Activated CD4-positive, alpha-beta T cell treated with anti-CD3 and anti-CD28 coated beads for 36 hours (primary cell): ENCODE data around the gene VSIG10L2. TPM values are rescaled to one million over a fixed set of nuclear protein-coding genes. Genes with fewer than 3 reads are reported as not detected.
A peak's percentile ranks its signal among the peaks of the same experiment; 100 is the strongest.

ENCODE experiments used
- ATAC-seq: fragments of 200-7000 bp; cut with Tn5 transposase; one replicate; pipeline ENCODE4 v1.10.0; 2021; ENCODE audit warnings: mild to moderate bottlenecking, moderate library complexity
- CTCF ChIA-PET: fragments of 350-600 bp; sonication (Branson Sonifier 250); formaldehyde crosslinking; loops from one replicate; lab custom pipeline; 2021; ENCODE audit warnings: antibody characterized with exemption; lab: Charles Lee
- POLR2A ChIA-PET: fragments of 350-600 bp; sonication (Branson Sonifier 250); formaldehyde crosslinking; loops from one replicate; lab custom pipeline; 2021; ENCODE audit warnings: antibody characterized with exemption, inconsistent platforms; lab: Charles Lee
- DNase-seq: peaks from one replicate; pipeline ENCODE4 v3.0.0-alpha.2; 2020
- H3K27ac Mint-ChIP-seq: one replicate; pipeline ENCODE4 v1.8.0; 2021; ENCODE audit warnings: mixed read lengths
- H3K27me3 Mint-ChIP-seq: one replicate; pipeline ENCODE4 v1.8.0; 2021; ENCODE audit warnings: mixed read lengths
- H3K36me3 Mint-ChIP-seq: one replicate; pipeline ENCODE4 v1.8.0; 2021; ENCODE audit warnings: low read depth, mixed read lengths
- H3K4me1 Mint-ChIP-seq: one replicate; pipeline ENCODE4 v1.8.0; 2021; ENCODE audit warnings: mixed read lengths
- H3K4me3 Mint-ChIP-seq: one replicate; pipeline ENCODE4 v1.8.0; 2021; ENCODE audit warnings: mild to moderate bottlenecking, moderate library complexity, mixed read lengths
- H3K9me3 Mint-ChIP-seq: one replicate; pipeline ENCODE4 v1.8.0; 2021; ENCODE audit warnings: low read depth, mixed read lengths
- intact Hi-C, 2 experiments: fragments of 100-400 bp; cut with DNase I in 1 of 2; cut with micrococcal nuclease in 1 of 2; formaldehyde crosslinking; loops; one replicate each; pipeline versions ENCODE4 v1.14.2 to v1.15.1; 2022 to 2024; cut with DNase I, micrococcal nuclease
- total RNA-seq, 2 experiments: library from RNA; stranded (reverse); gene quantifications; one replicate each; pipeline ENCODE4 v1.2.3, GENCODE V29; 2021

The VSIG10L2 gene
- total RNA-seq, 2 experiments from 2014 or later = not detected

- Mint-ChIP-seq H3K4me1 (no peaks in the 10 kb centered on the region), H3K27me3 (peaks cover 18% of the 10 kb centered on the region), H3K9me3 (no peaks in the 10 kb centered on the region), H3K4me3 (no peak overlapping the region), H3K27ac (no peak overlapping the region), H3K36me3 (no peaks in the 10 kb centered on the region)
- DNase-seq (no peak), ATAC-seq (no peak)
- intact Hi-C loops = no loop called here
- POLR2A ChIA-PET = no interaction called here
- CTCF ChIA-PET = interaction anchor here (0.6 to 1.2 kb wide), 4 partner anchors 195 to 441 kb away, joined by 3 to 7 read pairs (median 3); no protein-coding TSS in a partner anchor
These were observed 27.6 kb upstream of the VSIG10L2 start for GRCh38 chr11:125918140-125918840.

GRCh38 chr11:125921042-125921441, 24.8 kb upstream of the VSIG10L2 start:
- peaks cover 15% of the 10 kb centered on the region for H3K27me3 Mint-ChIP-seq
- ATAC-seq (no peak), DNase-seq (no peak)
- H3K9me3 Mint-ChIP-seq = no peaks in the 10 kb centered on the region
- H3K4me3 Mint-ChIP-seq = no peak overlapping the region
- intact Hi-C loops = loop anchor here in 1 of 2 experiments (10.0 kb wide), 1 partner anchor 194 kb away; no protein-coding TSS in a partner anchor
- no peaks in the 10 kb centered on the region for H3K4me1 Mint-ChIP-seq
- ChIA-PET CTCF (interaction anchor here (0.6 to 5.4 kb wide), 4 partner anchors 10 to 522 kb away, joined by 3 to 41 read pairs (median 3); no protein-coding TSS in a partner anchor), POLR2A (no interaction called here)
- H3K36me3 Mint-ChIP-seq = no peaks in the 10 kb centered on the region
- no peak overlapping the region for H3K27ac Mint-ChIP-seq

GRCh38 chr11:125922156-125922555, 23.7 kb upstream of the VSIG10L2 start:
- Mint-ChIP-seq H3K4me1 (no peaks in the 10 kb centered on the region), H3K36me3 (no peaks in the 10 kb centered on the region), H3K4me3 (no peak overlapping the region), H3K9me3 (no peaks in the 10 kb centered on the region), H3K27me3 (peaks cover 17% of the 10 kb centered on the region), H3K27ac (no peak overlapping the region)
- intact Hi-C loops = loop anchor here (2.0 to 10.0 kb wide), 2 partner anchors 193 to 559 kb away; no protein-coding TSS in a partner anchor
- no peak for ATAC-seq
- DNase-seq = no peak
- ChIA-PET POLR2A (no interaction called here), CTCF (interaction anchor here (1.0 to 5.4 kb wide), 3 partner anchors 11 to 432 kb away, joined by 3 to 41 read pairs (median 6); no protein-coding TSS in a partner anchor)

GRCh38 chr11:125923012-125923579, 22.7 kb upstream of the VSIG10L2 start:
- ChIA-PET CTCF (interaction anchor here (0.6 to 5.4 kb wide), 12 partner anchors 9 to 1853 kb away, joined by 3 to 41 read pairs (median 4); no protein-coding TSS in a partner anchor), POLR2A (interaction anchor here (0.6 kb wide), 1 partner anchor 155 kb away, joined by 3 read pairs; no protein-coding TSS in a partner anchor)
- Mint-ChIP-seq H3K9me3 (no peaks in the 10 kb centered on the region), H3K4me1 (no peaks in the 10 kb centered on the region), H3K4me3 (no peak overlapping the region), H3K36me3 (no peaks in the 10 kb centered on the region), H3K27me3 (peaks cover 14% of the 10 kb centered on the region), H3K27ac (no peak overlapping the region)
- intact Hi-C loops = loop anchor here (1.0 to 10.0 kb wide), 4 partner anchors 192 to 558 kb away; no protein-coding TSS in a partner anchor
- peak; percentile 74 for DNase-seq
- ATAC-seq = peak; percentile 87

GRCh38 chr11:125923633-125924032, 22.2 kb upstream of the VSIG10L2 start:
- DNase-seq (no peak), ATAC-seq (no peak)
- no peak overlapping the region for H3K4me3 Mint-ChIP-seq
- POLR2A ChIA-PET = interaction anchor here (0.6 kb wide), 1 partner anchor 155 kb away, joined by 3 read pairs; no protein-coding TSS in a partner anchor
- intact Hi-C loops = loop anchor here (1.0 to 10.0 kb wide), 4 partner anchors 191 to 557 kb away; no protein-coding TSS in a partner anchor
- no peaks in the 10 kb centered on the region for H3K36me3 Mint-ChIP-seq
- CTCF ChIA-PET = interaction anchor here (0.7 to 5.4 kb wide), 7 partner anchors 14 to 639 kb away, joined by 3 to 41 read pairs (median 4); no protein-coding TSS in a partner anchor
- H3K27me3 Mint-ChIP-seq = peaks cover 14% of the 10 kb centered on the region
- no peaks in the 10 kb centered on the region for H3K9me3 Mint-ChIP-seq
- no peak overlapping the region for H3K27ac Mint-ChIP-seq
- H3K4me1 Mint-ChIP-seq = no peaks in the 10 kb centered on the region

GRCh38 chr11:125924384-125925007, 21.3 kb upstream of the VSIG10L2 start:
- POLR2A ChIA-PET = no interaction called here
- H3K27ac Mint-ChIP-seq = no peak overlapping the region
- CTCF ChIA-PET = interaction anchor here (0.6 to 5.4 kb wide), 4 partner anchors 17 to 274 kb away, joined by 4 to 41 read pairs (median 8); no protein-coding TSS in a partner anchor
- H3K9me3 Mint-ChIP-seq = no peaks in the 10 kb centered on the region
- H3K27me3 Mint-ChIP-seq = peaks cover 11% of the 10 kb centered on the region
- intact Hi-C loops = loop anchor here in 1 of 2 experiments (10.0 kb wide), 1 partner anchor 190 kb away; no protein-coding TSS in a partner anchor
- H3K36me3 Mint-ChIP-seq = no peaks in the 10 kb centered on the region
- no peak overlapping the region for H3K4me3 Mint-ChIP-seq
- no peak for ATAC-seq
- no peak for DNase-seq
- H3K4me1 Mint-ChIP-seq = no peaks in the 10 kb centered on the region

GRCh38 chr11:125925247-125925740, 20.6 kb upstream of the VSIG10L2 start:
- intact Hi-C loops = loop anchor here in 1 of 2 experiments (10.0 kb wide), 1 partner anchor 190 kb away; no protein-coding TSS in a partner anchor
- Mint-ChIP-seq H3K36me3 (no peaks in the 10 kb centered on the region), H3K4me3 (no peak overlapping the region), H3K27me3 (peaks cover 10% of the 10 kb centered on the region), H3K4me1 (no peaks in the 10 kb centered on the region), H3K27ac (no peak overlapping the region), H3K9me3 (no peaks in the 10 kb centered on the region)
- ATAC-seq (no peak), DNase-seq (no peak)
- CTCF ChIA-PET = interaction anchor here (0.6 to 5.4 kb wide), 4 partner anchors 16 to 268 kb away, joined by 3 to 41 read pairs (median 4); partner anchors contain the start of gene PUS3
- POLR2A ChIA-PET = no interaction called here

GRCh38 chr11:125925804-125926203, 20.0 kb upstream of the VSIG10L2 start:
- DNase-seq = no peak
- intact Hi-C loops = loop anchor here in 1 of 2 experiments (10.0 kb wide), 1 partner anchor 189 kb away; no protein-coding TSS in a partner anchor
- Mint-ChIP-seq H3K27ac (no peak overlapping the region), H3K9me3 (no peaks in the 10 kb centered on the region), H3K4me3 (no peak overlapping the region), H3K4me1 (no peaks in the 10 kb centered on the region), H3K36me3 (no peaks in the 10 kb centered on the region), H3K27me3 (peaks cover 10% of the 10 kb centered on the region)
- CTCF ChIA-PET = interaction anchor here (0.7 to 5.4 kb wide), 3 partner anchors 16 to 268 kb away, joined by 3 to 41 read pairs (median 4); partner anchors contain the start of gene PUS3
- POLR2A ChIA-PET = no interaction called here
- no peak for ATAC-seq

GRCh38 chr11:125926682-125927081, 19.2 kb upstream of the VSIG10L2 start:
- no peaks in the 10 kb centered on the region for H3K9me3 Mint-ChIP-seq
- DNase-seq (no peak), ATAC-seq (no peak)
- no peaks in the 10 kb centered on the region for H3K36me3 Mint-ChIP-seq
- H3K4me1 Mint-ChIP-seq = no peaks in the 10 kb centered on the region
- intact Hi-C loops = loop anchor here in 1 of 2 experiments (10.0 kb wide), 1 partner anchor 188 kb away; no protein-coding TSS in a partner anchor
- peaks cover 10% of the 10 kb centered on the region for H3K27me3 Mint-ChIP-seq
- ChIA-PET POLR2A (no interaction called here), CTCF (no interaction called here)
- H3K27ac Mint-ChIP-seq = no peak overlapping the region
- no peak overlapping the region for H3K4me3 Mint-ChIP-seq

GRCh38 chr11:125929445-125930075, 16.3 kb upstream of the VSIG10L2 start:
- Mint-ChIP-seq H3K9me3 (no peaks in the 10 kb centered on the region), H3K36me3 (no peaks in the 10 kb centered on the region), H3K4me1 (no peaks in the 10 kb centered on the region), H3K4me3 (no peak overlapping the region), H3K27me3 (peaks cover 10% of the 10 kb centered on the region), H3K27ac (no peak overlapping the region)
- intact Hi-C loops = loop anchor here in 1 of 2 experiments (10.0 kb wide), 1 partner anchor 185 kb away; no protein-coding TSS in a partner anchor
- POLR2A ChIA-PET = no interaction called here
- ATAC-seq = no peak
- CTCF ChIA-PET = interaction anchor here (0.7 to 1.2 kb wide), 3 partner anchors 13 to 266 kb away, joined by 3 to 4 read pairs (median 4); no protein-coding TSS in a partner anchor
- no peak for DNase-seq
